Stimulated activated CD4-positive, alpha-beta T cell treated with anti-CD3 and anti-CD28 coated beads, Interleukin-15, amount 100 ng/mL, for 1 hour (primary cell): Measurements from ENCODE around the gene TUBAL3.
"Not testable (repeated sequence)": the region's sequence is repeated elsewhere in the genome, so short reads cannot be mapped to it uniquely, and the experiment has no call there.

ENCODE experiments used
- DNase-seq, 2 donors: peaks; one replicate each; pipeline ENCODE4 v3.0.0-alpha.2; 2020; ENCODE audit warnings: low read depth in 1 of 2, low spot score in 1 of 2

TUBAL3 gene

DNA sequence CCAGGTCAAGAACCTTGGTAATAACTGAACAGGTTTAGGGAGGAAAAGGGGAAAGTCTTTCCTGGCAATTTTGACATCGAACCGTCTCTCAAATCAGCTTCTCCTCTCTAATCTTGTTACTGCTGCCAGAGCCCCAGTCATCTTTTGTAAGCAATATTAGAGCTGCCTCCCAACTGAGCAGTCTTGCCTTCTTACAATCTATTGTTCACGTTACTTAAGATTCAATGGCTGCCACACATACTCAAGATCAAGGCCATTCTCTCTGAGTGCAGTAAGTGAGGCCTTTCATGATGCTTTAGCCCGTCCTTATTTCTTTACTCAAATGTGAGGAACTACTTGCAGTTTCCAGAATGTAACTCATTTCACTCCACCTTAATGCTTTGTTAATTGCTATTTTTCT is 20.1 kb upstream of the TUBAL3 start:
- no peak for DNase-seq

- no peak for DNase-seq
These were observed 19.1 kb upstream of the TUBAL3 start for GRCh38 chr10:5423771-5424170.

GRCh38 chr10:5419466-5420094 is 15.0 kb upstream of the TUBAL3 start:
- no peak for DNase-seq

- no peak for DNase-seq
These were observed 14.0 kb upstream of the TUBAL3 start for GRCh38 chr10:5418584-5418983.

GRCh38 chr10:5416981-5417380 is 12.4 kb upstream of the TUBAL3 start:
- no peak for DNase-seq

DNA sequence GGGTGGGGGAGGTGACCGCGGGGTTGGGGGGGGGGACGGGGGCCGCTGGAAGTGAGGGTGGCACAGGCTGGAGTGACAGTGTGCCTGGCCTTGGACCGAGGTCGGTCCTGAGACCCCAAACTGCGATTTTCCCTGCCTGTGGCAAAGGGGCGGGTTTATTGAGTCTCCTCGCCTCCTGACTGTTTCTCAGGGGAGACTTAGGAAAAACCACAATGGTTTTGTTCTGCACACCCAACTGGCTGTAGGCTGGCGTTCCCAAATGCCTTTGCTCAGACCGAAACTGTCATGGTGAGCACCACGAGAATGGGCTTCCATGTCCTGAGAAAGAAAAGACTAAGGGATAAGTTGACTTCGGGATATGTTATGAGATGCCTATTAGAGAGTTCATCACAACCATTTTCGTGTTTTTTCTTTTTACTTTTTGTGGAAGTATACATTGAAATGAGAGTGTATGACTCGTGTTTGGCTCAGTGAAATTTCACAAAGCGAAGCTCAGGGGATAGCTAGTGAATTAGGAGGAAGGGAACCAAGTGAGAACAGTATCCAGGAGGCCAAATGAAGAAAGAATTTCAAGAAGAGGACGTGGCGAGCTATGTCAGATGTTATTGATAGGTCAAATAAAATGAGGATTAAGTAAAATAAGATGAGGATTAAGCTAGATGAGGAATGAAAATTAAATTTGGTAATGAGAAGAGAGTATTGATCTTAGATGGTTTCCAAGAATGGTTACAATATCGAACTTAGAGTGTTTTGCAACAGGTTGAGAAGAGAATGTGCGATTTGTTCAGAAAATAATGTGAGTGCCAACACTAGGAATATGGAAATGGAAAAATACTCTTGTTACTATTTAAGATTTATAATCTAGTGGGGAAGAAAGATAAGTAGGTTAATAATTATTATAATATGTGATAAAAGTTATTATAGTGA is 8.6 kb upstream of the TUBAL3 start:
- DNase-seq = no peak

- DNase-seq = peak; percentile 19 to 60
These were observed 7.8 kb upstream of the TUBAL3 start, which contains the start of gene NET1 for GRCh38 chr10:5412277-5412941. TSS of gene NET1 (plus strand) at chr10:5412557. CDS start at chr10:5412693, 136 bp downstream.

DNA sequence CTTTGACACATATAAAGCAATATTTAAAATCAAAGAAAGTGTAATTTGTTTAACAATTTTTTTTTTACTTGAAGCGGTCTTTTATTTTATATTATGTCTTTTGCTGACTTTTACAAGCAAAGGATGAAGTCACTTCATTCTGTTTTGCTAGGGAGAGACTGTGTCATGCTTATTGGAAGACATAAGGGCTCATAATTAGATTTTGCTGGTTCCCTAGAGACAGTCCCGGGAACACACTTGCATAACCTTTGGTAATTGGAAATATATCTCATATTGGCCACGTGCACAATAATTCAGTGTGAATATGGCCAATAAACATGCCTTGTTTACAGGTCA is 7.3 kb upstream of the TUBAL3 start:
- no peak for DNase-seq

- DNase-seq = not testable (repeated sequence)
These were observed 6.2 kb upstream of the TUBAL3 start for GRCh38 chr10:5410787-5411186.

DNA sequence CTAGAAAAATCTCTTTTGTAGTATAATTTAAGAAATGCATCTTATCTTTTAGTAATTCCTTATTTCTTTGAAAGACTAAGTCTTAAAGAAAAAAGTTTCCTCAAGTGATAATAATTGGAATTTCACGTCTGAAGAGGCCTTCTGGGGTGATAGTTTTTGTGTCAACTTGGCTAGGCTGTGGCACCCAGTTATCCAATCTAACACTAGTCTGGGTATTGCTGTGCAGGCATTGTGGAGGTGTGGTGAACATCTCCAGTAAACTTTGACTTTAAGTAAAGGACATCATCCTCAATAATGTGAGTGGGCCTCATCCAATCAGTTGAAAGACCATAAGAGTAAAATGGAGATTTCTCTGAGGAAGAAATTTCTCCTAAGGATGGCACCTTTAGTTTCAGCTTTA is 2.3 kb upstream of the TUBAL3 start:
- DNase-seq = no peak

DNA sequence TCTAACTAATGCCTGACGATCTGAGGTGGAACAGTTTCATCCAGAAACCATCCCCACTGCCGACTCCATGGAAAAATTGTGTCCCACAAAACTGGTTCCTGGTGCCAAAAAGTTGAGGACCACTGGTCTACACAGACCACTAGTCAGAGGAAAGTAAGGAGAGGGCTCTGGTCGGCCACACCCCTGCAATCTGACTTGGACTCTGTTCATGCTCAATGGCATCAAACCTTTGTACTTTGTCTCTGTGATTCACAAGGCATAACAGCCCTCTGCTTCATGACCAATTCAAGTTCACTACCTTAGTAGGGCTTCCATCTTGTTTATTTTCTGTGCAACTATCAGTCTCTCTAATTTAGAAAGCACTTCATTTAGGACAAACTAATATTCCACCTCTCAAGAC is 1.8 kb downstream of the TUBAL3 start:
- DNase-seq = no peak

- no peak for DNase-seq
These were observed 4.0 kb downstream of the TUBAL3 start for GRCh38 chr10:5400468-5401240.

DNA sequence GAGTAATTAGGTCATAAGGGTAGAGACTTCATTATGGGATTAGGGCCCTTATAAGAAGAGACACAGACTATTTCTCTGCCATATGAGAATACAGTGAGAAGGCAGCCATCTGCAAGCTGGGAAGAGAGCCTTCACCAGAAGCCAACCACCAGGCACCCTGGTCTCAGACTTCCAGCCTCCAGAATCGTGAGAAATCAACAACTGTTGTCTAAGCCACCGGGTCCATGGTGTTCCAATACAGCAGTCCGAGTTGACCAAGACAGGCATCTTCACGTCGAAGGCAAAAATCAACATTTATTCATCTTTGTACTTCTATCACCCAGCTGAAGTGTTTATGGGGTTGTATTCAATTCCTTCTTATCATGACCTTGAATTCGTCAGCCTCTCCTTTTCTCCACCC is 5.3 kb downstream of the TUBAL3 start:
- DNase-seq = no peak

DNA sequence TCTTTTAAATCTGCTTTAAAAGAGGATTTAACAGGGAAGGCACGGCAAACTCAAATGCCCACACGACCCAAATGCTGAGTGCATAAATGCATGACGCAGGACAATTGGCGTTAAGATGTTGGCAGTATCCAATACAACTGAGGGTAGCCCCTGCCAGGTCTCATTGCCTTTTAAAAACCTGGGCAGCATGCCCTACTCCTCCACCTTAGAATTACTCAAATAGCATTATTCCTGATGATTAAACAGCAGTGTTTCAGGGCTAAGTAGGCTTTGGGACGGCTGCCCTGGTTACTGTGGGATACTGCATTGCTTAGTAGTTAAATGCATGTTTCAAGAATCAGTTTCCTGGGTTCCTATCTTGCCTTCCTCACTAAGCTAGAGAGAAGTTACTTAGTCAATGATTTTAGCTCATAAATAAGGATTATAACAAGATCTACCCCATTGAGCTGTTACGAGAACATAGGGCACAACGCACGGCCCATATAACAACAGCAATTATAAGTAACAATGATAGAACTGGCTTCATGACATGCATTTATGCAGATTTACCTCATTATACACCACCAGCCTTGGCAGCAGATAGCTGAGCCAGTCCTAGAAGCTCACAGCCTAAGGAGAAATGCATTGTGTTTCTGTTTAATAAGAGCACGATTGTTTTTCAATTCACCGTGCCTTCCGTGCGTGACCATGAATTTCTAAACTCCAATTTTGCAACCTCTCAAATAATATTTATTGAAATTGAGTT is 7.9 kb downstream of the TUBAL3 start:
- no peak for DNase-seq

DNA sequence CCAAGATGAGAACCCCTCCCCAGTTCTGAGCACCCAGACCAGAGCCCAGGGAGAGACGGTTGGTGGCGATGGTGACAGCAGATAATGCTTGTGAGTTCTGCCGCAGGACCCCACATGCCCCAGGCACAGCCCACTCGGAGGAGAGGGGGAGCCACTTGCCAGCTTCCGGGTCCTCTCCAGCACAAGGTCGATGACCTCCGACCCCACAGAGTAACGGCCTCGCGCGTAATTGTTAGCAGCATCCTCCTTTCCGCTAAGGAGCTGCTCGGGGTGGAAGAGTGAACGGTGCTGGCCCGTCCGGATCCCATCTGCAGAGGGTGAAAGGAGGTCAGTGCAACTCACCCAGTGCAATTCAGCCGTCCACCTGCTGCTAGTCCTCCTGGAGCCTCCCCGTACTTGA is 9.5 kb downstream of the TUBAL3 start:
- no peak for DNase-seq

DNA sequence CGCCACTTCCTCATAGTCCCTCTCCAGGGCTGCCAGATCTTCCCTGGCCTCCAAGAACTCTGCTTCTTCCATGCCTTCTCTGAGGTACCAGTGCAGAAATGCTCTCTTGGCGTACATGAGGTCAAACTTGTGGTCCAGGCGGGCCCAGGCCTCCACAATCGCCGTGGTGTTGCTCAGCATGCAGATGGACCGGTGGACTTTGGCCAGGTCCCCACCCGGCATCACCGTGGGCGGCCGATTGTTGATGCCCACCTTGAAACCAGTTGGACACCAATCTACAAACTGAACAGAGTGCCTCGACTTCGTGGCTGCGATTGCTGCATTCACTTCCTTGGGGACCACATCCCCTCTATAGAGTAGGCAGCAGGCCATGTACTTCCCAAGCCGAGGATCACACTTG is 11.1 kb downstream of the TUBAL3 start:
- DNase-seq = no peak

DNA sequence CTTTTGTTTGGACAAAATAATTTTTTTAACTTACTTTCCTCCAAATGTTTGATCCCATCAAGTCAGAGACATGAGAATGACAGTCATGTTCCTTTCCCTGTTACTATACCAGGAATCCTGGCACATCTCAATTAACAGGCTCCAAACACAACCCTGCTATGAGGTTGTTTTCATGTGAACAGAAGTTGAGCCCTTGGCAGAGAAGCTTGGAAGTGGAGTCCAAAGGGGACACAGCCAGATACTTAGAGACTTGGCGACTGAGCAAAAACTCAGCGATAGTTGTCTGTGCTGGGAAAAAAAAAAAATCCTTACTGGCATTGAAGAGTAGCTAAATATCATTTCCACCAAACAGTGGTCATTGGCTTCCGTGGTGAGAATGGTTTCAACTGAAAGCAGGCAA is 12.8 kb downstream of the TUBAL3 start:
- no peak for DNase-seq

DNA sequence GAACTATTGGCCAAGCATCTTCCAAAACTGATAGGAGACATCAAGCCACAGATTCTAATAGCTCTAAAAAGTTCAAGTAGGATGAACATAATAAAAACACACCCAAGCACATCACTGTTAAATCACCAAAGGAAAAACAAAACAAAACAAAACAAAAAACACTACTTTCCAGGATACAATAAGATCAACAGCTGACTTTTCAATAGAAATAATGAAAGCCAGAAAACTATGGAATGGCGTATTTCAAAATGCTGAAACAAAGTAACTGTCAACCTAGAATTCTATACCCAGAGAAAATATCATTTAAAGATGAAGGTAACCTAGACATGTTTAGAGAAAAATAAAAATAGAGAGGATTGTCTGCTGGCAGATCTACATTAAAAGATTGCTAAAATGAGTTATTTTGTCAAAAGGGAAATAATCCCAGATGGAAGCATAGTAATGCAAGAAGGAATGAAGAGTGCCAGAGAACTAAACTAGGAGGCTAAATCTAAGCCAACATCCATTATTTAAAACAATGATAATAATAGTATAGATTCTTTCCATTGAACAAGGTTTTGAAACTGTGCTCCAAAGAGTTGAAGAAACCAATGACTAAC is 13.9 kb downstream of the TUBAL3 start:
- no peak for DNase-seq

DNA sequence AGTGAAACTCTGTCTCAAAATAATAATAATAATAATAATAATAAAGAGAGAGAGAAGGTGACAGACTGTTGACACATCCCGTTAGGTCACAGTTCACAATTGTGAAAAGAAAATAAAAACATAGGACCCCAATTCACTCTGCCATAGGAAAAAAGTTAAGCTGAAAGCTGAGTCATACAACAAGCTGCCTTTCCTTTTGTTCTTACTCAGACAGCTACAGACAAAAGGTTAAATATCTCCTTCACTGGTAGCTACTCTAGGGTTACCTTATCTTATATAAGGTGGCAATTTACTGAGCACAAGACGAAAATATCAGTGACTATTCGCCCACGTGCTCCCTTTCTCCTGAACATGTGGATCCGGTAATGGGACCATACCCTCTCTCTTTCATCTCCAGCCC is 17.5 kb downstream of the TUBAL3 start:
- no peak for DNase-seq

GRCh38 chr10:5385224-5385623 is 19.4 kb downstream of the TUBAL3 start:
- no peak for DNase-seq
